GM21619 (cell line): ENCODE data around the gene GPC5.
"Not testable (repeated sequence)": the region's sequence is repeated elsewhere in the genome, so short reads cannot be mapped to it uniquely, and the experiment has no call there.

Experiments
- ATAC-seq: cut with Tn5 transposase; IDR thresholded peaks from one replicate; pipeline ENCODE4 v1.9.1; 2021; ENCODE audit not compliant: unreplicated experiment

Gene GPC5

GRCh38 chr13:92415781-92416180, 1017.4 kb downstream of the GPC5 start:
- ATAC-seq: no peak

- ATAC-seq: no peak
Observed at GRCh38 chr13:92418818-92419412, 1020.5 kb downstream of the GPC5 start.

- ATAC-seq: no peak
Observed at GRCh38 chr13:92429231-92429630, 1030.8 kb downstream of the GPC5 start.

DNA sequence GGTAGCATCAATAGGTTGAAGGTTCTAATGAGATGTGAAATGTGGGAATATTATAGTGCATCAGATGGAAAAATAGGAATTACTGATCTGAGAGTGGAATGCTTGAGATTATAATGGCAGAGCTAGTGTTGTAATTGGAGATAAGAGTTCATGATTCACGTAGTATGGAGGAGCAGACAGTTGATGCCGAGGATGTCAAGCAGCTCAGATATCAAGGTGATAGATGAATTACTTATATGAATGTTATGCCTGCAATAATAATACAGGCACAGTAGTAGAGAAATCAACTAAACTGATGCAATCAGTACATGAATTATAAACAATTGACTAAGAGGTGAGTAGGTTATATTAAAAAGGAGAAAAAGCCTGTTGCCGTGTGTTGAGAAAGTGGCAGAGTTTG, 1035.0 kb downstream of the GPC5 start:
- ATAC-seq: no peak

- no peak for ATAC-seq
Observed at GRCh38 chr13:92433963-92434362, 1035.5 kb downstream of the GPC5 start.

DNA sequence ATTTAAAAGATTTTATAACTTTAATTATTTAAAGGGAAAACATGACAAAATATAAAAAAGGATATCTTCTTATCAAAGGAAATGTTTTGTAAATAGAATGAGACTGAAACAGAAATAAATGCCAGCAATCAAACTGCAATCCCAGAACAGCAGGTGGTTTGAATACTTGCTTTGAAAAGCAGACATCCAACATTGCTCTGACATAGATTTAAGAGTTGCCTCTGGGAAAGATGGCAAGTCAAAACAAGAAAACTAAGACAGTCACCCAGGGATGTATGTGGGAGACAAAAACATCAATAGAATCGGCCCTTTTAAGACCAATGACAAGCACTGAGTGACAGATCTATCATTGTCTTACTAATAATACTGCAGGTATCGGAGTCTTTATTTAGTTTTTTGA, 1038.5 kb downstream of the GPC5 start:
- ATAC-seq: no peak

DNA sequence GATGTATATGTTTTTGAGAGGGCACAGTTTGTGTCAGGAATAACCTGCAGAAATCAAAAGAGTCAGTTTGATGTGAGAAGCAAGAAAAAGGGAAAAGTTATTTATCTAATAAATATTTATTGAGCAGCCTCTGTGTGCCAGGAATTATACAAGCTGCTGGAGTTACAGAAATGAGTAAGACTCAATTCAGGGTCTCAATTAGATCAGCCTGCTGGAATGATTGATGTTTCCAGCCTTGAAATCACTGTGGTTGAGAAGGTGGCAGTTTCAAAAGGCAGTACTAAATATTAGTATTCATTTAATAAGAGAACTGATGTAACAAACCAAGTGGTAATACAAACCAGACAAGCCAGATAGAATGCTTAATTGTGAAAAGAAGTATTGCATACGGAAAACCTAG, 1045.8 kb downstream of the GPC5 start:
- no peak for ATAC-seq

DNA sequence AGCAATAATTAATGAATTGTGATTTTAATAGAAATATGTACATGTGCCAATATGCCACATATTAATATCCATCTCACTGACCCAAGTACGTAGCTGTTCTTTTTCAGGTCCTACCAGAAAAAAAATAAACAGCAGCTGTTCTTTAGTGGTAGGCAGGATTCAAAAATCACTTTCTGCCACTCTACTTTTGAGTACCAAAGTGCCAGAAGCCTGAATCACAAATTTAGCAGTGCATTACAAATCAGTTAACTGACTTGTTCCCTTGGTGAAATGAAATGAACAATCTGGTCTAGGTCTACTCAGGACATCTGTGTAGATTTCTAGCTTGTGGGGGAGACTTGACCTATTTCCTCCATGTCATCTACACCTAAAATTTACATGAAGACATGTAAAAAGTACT, 1052.6 kb downstream of the GPC5 start:
- no peak for ATAC-seq

- no peak for ATAC-seq
Observed at GRCh38 chr13:92452840-92453239, 1054.4 kb downstream of the GPC5 start.

GRCh38 chr13:92459306-92459705, 1060.9 kb downstream of the GPC5 start:
- ATAC-seq: no peak

GRCh38 chr13:92460479-92460878, 1062.1 kb downstream of the GPC5 start:
- no peak for ATAC-seq

GRCh38 chr13:92461402-92461801, 1063.0 kb downstream of the GPC5 start:
- no peak for ATAC-seq

DNA sequence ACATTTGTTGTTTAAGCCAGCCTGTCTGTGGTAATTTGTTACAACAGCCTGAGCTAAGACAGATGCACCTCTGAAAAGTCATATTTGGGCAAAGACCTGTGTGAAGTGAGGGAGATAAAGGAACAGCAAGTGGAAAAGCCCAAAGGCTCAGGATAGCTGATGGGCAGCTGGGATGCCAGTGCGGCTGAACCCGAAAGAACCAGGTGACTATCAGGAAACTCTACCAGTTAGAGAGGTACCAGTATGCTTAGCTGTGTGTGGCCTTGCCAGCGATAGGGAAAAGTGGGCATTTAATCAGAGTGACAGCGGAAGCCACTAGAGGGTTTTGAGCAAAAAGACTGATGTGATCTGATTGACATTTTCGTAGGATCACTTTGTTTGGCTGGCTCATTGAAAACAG, 1063.4 kb downstream of the GPC5 start:
- no peak for ATAC-seq

DNA sequence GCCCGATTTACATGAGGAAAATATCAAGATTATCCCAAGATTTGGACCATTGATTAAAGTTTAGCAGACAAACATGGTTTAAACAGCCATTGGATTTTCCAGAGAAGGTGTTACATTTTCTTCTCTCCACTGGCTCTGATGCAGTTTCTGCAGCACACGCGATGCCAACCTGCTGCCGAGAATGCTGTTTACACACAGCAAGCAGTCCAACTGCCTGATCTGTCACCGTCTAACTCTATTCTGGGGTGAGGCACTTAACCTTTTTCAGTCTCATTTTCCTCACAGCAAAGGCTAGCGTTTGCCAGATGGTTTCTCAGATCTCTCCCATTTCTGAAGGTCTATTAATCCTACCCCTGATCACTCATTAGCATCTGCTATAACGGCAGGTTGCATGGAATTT, 1064.7 kb downstream of the GPC5 start:
- no peak for ATAC-seq

- ATAC-seq: no peak
Observed at GRCh38 chr13:92473765-92474475, 1075.5 kb downstream of the GPC5 start.

GRCh38 chr13:92480387-92480786, 1082.0 kb downstream of the GPC5 start:
- no peak for ATAC-seq

GRCh38 chr13:92482790-92483189, 1084.4 kb downstream of the GPC5 start:
- not testable (repeated sequence) for ATAC-seq

DNA sequence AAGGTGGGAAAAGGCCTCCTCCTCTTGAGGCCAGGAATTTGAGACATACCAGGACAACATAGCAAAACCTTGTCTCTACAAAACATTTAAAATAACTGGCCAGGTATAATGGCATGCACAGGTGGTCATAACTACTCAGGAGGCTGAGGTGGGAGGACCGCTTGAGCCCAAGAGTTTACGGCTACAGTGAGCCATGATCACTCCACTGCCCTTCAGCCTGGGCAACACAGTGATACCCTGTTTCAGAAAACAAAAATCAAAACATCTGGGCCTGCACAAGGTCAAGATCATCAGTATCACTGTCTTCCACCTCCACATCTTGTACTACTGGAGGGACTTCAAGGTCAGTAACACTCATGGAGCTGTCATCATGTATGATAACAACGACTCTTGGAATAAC, 1085.5 kb downstream of the GPC5 start:
- ATAC-seq: no peak

- ATAC-seq: no peak
Observed at GRCh38 chr13:92487238-92487637, 1088.8 kb downstream of the GPC5 start.

DNA sequence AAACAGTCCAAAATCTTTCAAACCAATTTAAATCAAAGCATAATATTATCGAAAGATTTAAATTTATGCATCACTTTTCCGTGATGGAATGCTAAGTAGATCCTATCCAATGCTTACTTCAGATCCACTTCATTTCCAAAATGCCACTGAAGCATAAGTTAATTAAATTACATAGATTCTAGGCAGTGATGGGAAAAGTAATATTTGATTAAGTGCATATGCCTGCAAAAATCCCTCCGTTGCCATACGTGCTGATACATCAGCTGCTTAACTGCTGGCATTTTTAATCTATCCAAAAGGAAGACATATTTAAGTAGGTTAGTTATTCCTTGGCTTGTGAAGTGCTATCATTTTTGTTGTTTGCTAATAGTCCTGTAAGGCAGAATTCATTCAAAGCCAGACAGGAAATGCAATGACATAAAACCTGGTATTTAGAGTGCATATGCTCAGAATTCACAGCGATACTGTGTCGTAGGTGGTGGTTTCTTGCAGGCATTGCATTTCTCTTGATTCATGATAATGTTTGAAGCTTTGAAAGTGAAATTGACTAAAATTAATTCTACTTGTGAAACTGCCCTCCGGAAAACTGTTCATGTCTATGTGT, 1089.9 kb downstream of the GPC5 start:
- ATAC-seq: no peak

GRCh38 chr13:92491839-92492238, 1093.4 kb downstream of the GPC5 start:
- no peak for ATAC-seq

DNA sequence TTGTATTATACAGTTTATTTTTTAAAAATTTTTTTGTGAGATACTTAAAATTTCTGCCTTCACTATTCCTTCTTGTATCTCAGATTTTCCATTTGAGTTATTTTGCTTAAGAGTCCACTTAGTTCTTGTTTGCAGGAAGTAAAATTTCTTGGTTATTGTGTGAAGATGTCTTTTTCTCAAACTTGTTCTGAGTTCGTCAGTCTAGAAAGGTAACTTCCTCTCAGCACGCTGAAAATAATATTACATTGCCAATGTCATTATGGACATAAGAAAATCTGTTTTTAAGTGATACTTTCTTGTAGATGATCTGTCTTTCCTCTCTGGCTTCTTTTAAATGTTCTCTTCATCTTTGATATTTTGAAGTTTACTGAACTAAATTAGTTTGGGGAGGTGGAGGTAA, 1096.5 kb downstream of the GPC5 start:
- ATAC-seq: no peak

DNA sequence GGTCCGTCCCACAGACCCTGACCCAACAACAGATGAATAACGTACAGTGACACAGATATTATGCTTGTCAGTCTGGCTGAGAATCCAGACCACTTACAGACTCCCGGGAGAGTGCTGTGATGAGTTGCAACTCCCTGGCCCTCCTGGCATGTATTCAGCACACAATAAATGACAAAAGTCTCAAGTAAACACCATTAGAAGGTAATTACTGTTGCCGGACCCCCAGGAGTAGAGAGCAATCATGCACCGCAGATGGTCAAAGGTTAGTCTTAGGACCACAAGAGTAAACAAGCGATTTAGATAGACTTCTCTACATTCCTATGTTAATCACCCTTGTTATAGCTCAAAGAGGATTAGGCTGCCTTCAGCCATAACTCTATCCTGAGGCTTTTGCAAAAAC, 1101.8 kb downstream of the GPC5 start:
- no peak for ATAC-seq
